ENCODE results near the gene KLRC4. TPM values are rescaled to one million over a fixed set of nuclear protein-coding genes. Genes with fewer than 3 reads are reported as not detected.
A peak's percentile ranks its signal among the peaks of the same experiment; 100 is the strongest.
"Not testable (repeated sequence)": the region's sequence is repeated elsewhere in the genome, so short reads cannot be mapped to it uniquely, and the experiment has no call there.

Gene KLRC4
- total RNA-seq, 1 donor from 2014 or later, result 0.85 TPM

DNA sequence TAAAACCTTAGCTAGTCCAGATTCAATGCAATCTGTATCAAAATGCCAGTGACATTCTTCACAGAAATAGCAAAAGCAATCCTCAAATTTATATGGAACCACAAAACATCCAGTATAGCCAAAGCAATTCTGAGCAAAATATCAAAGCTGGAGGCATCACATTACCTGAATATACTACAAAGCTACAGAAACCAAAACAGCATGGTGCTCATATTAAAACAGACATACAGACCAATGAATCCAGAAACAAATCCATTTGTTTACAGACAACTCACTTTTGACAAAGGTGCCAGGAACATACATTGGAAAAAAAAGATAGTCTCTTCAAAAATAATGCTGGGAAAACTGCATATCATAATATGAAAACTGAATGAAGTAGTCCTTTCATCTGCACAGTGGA, 4.8 kb downstream of the KLRC4 start:
- intact Hi-C loops (cut with DNase I), result no loop called here
- no peak for ATAC-seq
- DNase-seq (ENCODE audit: low spot score), result no peak

DNA sequence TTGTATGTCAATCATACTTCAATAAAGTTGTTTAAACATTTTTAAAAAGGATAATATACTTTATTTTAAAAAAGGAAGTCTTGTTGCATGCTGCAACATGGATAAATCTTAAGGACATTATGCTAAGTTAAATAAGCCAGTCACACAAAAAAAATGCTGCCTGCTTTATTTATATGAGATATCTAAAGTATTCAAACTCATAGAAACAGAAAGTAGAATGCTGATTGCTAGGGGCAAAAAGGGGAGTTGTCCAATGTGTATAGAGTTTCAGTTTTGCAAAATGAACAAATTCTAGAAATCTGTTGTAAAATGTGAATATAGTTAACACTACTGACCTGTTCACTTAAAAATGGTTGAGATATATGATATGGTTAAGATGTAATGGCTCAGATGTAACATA, 8.7 kb downstream of the KLRC4 start:
- DNase-seq (ENCODE audit: low spot score), result no peak
- no peak for ATAC-seq
- intact Hi-C loops (cut with DNase I), result no loop called here

DNA sequence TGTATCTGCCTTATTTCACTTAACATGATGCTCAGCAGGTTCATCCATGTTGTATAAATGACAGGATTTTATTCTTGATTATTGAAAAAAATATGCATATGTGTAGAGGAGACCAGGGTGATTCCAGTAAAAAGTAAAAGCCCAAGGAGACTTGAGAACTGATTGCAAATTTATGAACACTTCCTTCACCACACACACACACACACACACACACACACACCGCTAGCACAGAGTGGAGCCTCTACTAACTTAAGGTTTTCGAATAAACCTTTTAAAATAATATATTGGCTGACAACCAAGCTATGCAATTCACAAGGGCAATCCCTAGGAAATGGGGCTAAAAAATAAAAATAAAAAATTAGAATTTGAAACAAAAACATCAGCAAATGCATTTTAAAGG, 11.4 kb downstream of the KLRC4 start:
- intact Hi-C loops (cut with DNase I), result no loop called here
- no peak for ATAC-seq
- no peak for DNase-seq (ENCODE audit: low spot score)

DNA sequence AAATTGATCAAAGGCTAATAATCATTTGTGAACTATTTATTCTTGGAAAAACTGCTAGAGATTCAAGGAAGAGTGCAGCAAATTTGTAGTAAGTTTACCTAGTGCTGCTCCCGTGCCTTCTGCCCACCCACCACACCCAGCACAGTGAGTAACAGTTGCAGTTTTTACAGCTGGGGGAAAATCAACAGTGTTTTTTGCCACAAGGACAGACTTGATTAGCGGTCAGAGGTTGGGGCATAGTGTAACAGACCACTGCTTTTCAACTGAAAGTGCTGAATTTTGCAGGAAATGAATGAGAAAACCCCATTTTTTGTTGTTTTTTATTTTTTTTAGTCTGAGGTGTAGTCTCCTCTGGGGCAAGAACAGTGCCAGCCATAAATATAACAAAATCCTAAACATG, 12.3 kb downstream of the KLRC4 start:
- no peak for ATAC-seq
- intact Hi-C loops (cut with DNase I), result no loop called here

DNA sequence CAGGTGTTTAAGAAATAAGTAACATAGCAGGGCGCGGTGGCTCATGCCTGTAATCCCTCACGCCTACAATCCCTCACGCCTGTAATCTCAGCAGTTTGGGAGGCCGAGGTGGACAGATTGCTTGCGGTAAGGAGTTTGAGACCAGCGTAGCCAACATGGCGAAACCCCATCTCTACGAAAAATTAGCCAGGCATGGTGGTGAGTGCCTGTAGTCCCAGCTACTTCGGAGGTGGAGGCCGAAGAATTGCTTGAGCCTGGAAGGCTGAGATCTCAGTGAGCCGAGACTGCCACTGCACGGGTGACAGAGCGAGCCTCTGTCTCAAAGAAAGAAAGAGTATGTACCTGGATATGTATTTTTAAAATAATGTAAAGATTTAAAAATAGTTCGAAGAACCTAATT, 13.4 kb downstream of the KLRC4 start:
- ATAC-seq; DNase-seq (ENCODE audit: low spot score); intact Hi-C loops (cut with DNase I): not testable (repeated sequence)

More for the DNA sequence above, 12.3 kb downstream of the KLRC4 start:
- DNase-seq (ENCODE audit: low spot score), result no peak

DNA sequence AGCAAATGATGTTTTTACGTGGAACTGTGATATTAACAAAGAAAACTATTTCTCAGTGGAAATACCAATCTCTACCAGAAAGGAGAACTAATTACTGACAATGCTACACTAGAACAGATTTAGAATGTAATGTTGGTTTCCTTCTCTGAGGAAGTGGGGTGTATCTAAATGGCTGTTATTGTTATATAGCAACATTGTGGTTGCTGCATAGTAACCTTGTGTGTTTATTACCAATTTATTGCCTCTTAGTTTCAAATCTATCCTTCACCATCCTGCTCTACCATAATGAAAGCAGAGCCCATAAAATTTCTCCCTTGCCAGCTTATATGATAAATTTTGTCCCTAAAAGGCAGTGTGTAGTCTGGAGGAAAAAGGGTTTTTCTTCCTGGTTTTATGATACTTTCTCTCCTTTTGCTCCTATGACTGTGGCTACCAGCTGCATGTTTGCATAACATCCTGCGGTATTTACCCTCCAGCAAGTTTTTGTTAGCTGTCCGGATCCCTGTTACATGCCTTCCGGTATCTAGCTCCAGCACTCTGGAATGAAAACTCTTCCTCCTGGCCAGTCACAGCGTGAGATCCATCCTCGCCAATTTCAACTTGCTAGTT, 14.1 kb downstream of the KLRC4 start:
- intact Hi-C loops (cut with DNase I), result no loop called here
- ATAC-seq (peak; percentile 90), DNase-seq (ENCODE audit: low spot score) (no peak)

DNA sequence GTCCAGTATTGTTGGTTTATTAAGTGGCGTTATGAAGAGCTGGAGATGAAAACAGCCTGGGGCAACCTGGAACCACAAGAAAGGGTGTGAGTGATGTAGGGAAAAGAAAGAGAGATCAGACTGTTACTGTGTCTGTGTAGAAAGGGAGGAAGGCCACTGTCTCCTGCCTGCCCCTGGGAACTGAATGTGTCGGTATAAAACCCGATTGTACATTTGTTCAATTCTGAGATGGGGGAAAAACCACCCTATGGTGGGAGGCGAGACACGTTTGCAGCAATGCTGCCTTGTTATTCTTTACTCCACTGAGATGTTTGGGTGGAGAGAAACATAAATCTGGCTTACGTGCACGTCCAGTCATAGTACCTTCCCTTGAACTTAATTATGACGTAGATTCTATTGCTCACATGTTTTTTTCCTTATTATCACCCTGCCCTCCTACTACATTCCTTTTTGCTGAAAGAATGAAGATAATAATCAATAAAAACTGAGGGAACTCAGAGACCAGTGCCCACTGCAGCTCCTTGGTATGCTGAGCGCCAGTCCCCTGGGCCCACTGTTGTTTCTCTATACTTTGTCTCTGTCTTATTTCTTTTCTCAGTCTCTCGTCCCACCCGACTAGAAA, 14.9 kb downstream of the KLRC4 start:
- not testable (repeated sequence) for ATAC-seq

DNA sequence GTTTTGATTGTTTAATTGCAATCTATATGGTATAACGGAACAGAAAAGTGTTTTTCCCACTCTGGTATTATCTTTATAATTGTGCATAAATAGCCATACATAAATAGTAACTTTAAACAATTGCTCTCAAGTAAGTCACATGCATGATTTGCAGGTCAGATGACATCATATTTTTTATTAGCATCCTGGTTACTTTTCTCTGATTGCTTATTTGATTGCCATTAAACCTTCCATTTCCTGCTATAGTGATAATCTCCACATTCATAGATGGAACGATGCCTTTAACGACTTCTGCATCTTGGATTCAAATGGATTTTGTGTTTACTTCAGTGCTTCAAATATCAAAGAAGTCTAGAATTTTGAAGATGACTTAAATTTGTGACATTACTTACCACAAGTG, 16.3 kb downstream of the KLRC4 start:
- DNase-seq (ENCODE audit: low spot score), result no peak
- intact Hi-C loops (cut with DNase I), result no loop called here
- no peak for ATAC-seq

More for the DNA sequence above, 14.9 kb downstream of the KLRC4 start:
- DNase-seq (ENCODE audit: low spot score); intact Hi-C loops (cut with DNase I): not testable (repeated sequence)

DNA sequence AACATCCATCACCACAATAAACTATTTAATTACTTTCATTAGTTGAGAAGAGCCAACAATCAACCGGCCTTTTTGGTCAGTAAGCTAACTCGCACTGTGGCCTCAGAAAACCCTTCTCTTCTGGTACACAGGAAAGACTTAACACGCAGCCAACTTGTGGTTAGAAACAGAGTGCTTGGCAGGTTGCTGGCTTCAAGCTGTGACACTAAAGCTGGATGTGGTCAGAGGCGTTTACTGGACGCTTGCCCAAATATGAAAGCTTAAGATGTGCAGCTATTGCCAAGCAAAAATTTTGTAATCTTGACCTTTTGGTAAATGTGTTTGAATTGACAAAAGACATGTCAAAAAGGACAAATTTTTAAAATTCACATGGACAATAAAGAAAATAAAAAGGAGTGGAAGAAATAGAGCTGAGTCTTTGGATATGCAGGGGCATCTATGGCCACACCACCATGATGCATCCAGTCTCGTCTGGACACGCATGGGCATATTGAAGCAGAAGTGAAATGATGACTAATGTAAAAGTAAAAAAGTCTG, 17.1 kb downstream of the KLRC4 start:
- peak; percentile 88 for ATAC-seq
- intact Hi-C loops (cut with DNase I), result no loop called here
- DNase-seq (ENCODE audit: low spot score), result peak; percentile 69

DNA sequence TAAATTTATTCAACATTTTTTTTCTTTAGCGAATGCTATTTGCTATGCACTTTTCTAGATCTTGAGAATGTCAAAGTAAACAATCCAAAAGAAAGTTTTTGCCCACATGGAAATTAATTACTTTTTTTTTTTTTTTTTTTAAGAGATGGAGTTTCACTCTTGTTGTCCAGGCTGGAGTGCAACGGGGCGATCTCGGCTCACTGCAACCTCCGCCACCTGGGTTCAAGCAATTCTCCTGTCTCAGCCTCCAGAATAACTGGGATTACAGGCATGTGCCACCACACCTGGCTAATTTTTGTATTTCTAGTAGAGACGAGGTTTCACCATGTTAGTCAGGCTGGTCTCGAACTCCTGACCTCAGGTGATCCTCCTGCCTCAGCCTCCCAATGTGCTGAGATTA, 18.6 kb downstream of the KLRC4 start:
- intact Hi-C loops (cut with DNase I); DNase-seq (ENCODE audit: low spot score); ATAC-seq: not testable (repeated sequence)

DNA sequence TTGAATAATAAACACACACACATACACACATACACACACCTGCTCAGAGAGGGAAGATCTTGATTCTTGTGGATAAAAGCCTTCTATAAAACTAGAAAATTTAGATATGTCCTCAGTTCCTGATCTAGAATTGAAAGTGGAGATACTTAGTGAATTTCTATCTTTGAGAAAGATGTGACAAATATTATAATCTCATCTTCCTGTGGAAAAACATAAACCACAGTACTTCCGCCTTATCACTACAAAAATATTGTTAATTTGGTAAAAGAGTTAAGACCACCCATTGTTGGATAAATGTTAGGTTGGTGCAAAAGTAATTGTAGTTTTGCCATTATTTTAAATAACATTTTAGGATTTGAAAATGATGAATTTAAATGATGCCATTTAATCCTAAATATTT, 19.7 kb downstream of the KLRC4 start, which contains the start of gene KLRK1:
KLRK1 (minus strand) TSS at position 138 of the 400 bp plus-strand sequence. CDS start 1,231 bp downstream, outside the sequence.
- intact Hi-C loops (cut with DNase I), result no loop called here
- DNase-seq (ENCODE audit: low spot score) (no peak), ATAC-seq (no peak)

DNA sequence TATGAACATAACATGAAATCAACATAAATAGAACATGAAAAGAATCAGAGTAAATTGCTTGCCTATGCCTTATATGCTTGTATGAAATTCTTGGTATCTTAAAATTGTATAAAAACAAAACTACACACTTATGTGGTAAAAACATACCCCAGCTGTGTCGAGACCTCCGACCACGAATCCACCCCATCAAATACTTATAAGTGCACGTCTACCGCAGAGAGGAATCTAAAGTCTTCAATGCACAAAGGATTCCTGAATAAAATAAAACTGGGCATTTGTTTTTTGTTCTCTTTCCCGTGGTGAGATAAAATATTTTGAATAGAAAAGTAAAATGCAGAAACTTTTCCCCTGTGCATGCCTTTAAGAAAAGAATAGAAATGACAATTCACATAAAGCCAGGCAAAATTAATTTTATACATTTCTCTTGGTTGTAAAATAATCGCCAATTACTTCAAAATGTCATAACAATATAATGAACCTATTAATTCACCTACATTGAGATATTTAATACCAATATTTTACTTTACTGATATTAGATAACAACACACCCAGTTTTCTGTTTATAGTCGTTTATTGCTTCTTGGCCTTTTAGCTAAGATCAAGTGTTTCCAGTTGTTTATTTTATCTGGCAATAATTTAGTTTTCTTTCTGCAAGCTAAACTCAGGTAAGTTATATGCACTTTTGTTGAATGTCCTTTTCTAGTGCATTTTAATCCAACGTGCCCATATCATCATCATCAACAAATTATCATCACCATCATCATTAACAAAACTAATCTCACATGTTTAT, 20.7 kb downstream of the KLRC4 start:
- ATAC-seq (no peak), DNase-seq (ENCODE audit: low spot score) (no peak)
- intact Hi-C loops (cut with DNase I), result no loop called here

DNA sequence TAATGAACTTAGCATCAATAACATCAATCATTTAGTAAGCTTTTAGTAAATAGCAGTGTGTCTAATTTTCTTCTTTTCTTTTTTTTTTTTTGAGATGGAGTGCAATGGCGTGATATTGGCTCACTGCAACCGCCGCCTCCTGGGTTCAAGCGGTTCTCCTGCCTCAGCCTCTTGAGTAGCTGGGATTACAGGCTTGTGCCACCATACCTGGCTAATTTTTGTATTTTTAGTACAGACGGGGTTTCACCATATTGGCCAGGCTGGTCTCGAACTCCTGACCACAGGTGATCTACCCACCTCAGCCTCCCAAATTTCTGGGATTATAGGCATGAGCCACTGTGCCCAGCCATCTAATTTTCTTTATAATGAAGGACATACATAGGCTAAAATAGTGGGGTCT, 22.1 kb downstream of the KLRC4 start:
- intact Hi-C loops (cut with DNase I); ATAC-seq; DNase-seq (ENCODE audit: low spot score): not testable (repeated sequence)

DNA sequence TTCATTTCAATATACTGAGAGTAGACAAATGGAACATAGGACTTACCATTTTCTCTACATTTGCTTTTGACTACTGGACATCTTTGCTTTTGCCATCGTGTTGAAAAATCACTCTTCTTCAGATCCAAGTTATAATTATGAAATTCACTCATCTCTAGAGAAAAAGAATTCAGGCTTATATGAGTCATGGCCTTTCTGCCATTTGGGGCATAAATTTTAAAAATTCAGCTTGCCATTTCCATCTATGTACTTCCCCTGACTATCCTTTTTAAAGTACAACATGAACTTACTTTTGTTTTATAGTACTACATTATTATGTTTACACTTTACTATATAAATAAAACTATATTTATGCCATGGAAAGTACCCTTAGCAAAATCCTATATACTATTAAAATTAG, 22.7 kb downstream of the KLRC4 start:
- intact Hi-C loops (cut with DNase I), result no loop called here
- ATAC-seq (no peak), DNase-seq (ENCODE audit: low spot score) (no peak)

DNA sequence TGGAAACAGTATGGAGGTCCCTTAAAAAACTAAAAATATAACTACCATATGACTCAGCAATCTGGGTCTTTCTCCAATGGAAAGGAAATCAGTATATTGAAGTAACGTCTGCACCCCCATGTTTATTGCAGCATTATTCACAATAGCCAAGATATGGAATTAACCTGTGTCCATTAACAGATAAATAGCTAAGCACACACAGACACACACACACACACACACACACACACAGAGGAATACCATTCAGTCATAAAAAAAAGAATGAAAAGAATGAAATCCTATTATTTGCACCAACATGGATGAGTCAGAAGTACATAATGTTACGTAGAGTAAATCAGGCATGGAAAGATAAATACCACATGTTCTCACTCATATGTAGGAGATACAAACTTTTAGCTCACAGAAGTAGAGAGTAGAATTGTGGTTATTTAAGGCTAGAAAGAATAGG, 24.4 kb downstream of the KLRC4 start:
- ATAC-seq (no peak), DNase-seq (ENCODE audit: low spot score) (no peak)
- intact Hi-C loops (cut with DNase I), result no loop called here

DNA sequence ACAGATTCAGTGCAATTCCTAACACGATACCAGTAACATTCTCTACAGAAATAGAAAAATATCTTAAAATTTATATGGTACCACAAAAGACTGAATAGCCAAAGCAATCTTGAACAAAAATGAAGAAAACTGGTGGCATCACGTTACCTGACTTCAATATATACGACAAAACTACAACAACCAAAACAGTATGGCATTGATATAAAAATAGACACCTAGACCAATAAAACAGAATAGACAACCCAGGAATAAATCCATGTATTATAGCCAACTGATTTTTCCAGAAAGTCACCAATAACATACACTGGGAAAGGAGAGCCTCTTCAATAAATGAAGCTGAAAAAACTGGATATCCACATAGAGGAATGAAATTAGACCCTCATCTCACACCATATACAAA, 25.4 kb downstream of the KLRC4 start:
- DNase-seq (ENCODE audit: low spot score), result no peak
- ATAC-seq, result no peak
- intact Hi-C loops (cut with DNase I), result no loop called here

DNA sequence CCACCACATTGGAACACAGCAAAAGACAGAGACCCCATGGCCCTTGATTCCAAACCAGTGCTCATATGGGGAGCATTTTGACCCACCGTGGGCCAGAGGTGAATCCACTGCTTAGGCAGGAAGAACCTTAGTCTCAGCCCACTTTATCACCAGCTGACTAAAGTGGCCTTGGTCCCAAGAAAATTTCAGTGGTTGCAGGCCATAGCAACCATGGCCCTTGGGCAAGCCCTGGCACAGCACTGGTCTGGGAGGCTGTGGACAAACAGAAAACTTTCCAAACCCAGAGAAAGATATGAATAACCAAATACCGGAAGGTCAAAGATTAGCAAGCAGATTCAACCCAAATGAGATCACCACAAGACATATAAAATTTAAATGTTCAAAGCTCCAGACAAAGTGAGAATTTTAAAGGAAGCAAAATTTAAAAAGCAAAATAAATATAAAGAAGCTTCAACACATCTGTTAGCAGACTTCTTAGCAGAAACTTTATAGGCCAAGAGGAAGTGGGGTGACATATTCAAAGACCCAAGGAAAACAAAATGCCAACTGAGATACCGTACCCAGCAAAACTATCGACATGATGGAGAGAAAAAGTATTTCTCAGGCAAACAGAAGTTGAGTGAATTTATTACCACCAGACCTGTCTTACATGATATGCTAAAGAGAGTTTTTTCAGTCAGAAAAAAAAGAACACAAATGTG, 27.5 kb downstream of the KLRC4 start:
- DNase-seq (ENCODE audit: low spot score), result no peak
- no peak for ATAC-seq
- intact Hi-C loops (cut with DNase I), result no loop called here

DNA sequence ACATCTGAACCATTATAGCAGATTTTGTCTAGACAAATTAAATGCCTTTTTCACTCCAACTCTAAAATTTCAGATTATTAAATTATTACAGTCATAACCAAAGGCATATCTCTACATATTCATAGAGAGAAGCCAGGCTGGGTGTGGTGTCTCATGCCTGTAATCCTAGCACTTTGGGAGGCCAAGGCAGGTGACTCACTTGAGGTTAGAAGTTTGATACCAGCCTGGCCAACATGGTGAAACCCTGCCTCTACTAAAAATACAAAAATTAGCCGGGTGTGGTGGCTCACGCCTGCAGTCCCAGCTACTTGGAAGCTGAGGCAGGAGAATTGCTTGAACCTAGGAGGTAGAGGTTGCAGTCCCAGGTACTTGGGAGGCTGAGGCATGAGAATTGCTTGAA, 30.8 kb downstream of the KLRC4 start:
- ATAC-seq; intact Hi-C loops (cut with DNase I); DNase-seq (ENCODE audit: low spot score): not testable (repeated sequence)

DNA sequence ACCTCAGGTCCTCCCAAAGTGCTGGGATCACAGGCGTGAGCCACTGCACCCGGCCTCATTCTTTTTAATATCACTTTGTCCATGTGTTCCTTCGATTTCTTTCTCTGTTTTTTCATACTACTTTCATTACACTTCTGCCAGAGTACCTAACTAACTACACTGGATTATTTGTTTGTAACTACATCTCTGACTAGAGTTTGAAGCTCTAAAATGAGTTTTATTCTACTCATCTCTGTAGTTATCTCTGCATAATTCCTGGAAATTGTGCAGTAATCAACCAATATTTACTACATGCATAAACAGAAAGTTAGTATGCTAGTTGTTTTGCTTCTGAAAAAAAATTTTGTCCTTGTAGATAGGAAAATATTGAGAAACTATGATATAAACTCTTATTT, 34.9 kb downstream of the KLRC4 start:
- ATAC-seq, result peak; percentile 52
- intact Hi-C loops (cut with DNase I), result no loop called here
- DNase-seq (ENCODE audit: low spot score), result no peak

Measured in sciatic nerve (tissue), 2 donors.